HG03045 (cell line): ENCODE data around the gene PANX2.
"Not testable (repeated sequence)": the region's sequence is repeated elsewhere in the genome, so short reads cannot be mapped to it uniquely, and the experiment has no call there.

Source experiments
- ATAC-seq: cut with Tn5 transposase; IDR thresholded peaks from one replicate; pipeline ENCODE4 v1.9.1; 2021; ENCODE audit warnings: mild to moderate bottlenecking, moderate library complexity; ENCODE audit not compliant: unreplicated experiment

PANX2 gene

DNA sequence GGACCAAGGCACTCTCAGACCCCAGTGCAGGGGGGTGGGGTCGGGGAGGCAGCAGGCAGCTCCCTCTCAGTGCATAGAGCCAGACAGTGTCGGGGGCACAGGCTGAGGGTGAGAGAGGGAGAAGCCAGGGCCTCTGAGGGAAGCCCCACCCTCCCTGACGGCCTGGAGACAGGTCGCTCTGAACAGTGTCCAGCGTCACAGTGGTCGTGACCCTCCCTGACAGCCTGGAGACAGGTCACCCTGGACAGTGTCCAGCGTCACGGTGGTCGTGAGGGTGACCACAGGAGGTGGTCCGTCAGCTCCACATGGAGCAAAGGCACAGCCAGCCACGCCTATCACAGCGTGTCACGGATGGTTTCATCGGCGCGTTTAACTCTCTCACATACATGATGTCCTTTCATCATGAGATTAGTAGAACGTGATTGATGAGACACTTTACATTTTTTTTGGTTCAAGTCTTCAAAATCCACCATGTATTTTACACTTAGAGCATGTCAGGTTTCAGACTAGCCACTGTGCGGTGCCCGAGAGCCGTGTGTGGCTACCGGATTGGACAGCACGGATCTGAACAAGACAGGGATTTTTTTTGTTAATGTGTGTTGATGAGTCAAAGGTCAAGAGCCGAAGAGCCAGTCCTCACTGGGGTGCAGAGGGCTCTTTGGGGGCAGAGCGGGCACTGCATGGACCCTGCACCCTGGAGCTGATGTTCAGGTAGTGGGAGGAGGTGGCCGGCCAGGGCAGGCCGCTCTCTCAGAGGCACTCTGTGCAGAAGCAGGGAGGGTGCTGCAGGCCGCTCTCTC lies 23.9 kb upstream of the PANX2 start:
- ATAC-seq, result no peak

DNA sequence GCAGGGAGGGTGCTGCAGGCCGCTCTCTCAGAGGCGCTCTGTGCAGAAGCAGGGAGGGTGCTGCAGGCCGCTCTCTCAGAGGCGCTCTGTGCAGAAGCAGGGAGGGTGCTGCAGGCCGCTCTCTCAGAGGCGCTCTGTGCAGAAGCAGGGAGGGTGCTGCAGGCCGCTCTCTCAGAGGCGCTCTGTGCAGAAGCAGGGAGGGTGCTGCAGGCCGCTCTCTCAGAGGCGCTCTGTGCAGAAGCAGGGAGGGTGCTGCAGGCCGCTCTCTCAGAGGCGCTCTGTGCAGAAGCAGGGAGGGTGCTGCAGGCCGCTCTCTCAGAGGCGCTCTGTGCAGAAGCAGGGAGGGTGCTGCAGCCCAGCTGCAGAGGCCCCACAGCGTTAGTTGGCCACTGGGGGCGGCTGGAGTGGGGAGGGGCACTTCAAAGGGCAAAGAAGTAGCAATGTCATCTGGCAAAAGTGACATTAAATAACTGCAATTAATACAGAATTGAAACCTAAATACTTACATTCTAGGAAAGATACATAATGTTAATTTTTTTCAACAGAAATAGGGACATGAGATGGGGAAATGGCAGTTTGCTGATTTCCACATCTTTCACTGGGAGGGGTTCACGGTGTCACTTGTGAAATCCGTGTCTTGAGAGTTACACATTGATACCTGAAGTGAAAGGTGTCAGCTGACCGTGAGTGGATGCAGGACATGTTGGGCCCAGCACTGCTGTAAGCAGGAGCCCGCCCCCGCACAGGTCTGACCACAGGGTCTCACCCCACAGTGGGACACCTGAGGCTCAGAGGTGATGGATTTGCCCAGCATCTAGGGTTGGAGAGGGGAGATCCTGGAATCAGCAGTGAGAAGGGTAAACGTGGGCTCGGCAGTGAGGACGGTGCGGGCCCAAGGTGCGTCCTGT lies 23.0 kb upstream of the PANX2 start:
- not testable (repeated sequence) for ATAC-seq

DNA sequence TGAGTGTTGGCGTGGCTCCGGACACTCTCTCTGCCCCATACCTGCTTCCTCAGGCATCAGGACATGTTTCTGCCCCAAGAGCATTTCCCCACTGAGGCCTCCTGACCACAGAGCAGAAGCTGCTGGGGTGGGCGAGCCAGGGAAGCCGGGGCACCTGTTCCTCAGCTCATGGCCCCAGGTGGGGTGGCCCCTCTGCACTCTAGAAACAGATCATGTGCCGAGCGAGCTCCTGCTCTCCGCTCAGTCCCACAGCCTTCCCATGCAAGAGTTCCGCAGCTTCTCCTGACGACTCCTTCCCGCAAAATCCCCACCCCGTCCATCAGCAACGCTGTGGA lies 22.4 kb upstream of the PANX2 start:
- ATAC-seq, result no peak

DNA sequence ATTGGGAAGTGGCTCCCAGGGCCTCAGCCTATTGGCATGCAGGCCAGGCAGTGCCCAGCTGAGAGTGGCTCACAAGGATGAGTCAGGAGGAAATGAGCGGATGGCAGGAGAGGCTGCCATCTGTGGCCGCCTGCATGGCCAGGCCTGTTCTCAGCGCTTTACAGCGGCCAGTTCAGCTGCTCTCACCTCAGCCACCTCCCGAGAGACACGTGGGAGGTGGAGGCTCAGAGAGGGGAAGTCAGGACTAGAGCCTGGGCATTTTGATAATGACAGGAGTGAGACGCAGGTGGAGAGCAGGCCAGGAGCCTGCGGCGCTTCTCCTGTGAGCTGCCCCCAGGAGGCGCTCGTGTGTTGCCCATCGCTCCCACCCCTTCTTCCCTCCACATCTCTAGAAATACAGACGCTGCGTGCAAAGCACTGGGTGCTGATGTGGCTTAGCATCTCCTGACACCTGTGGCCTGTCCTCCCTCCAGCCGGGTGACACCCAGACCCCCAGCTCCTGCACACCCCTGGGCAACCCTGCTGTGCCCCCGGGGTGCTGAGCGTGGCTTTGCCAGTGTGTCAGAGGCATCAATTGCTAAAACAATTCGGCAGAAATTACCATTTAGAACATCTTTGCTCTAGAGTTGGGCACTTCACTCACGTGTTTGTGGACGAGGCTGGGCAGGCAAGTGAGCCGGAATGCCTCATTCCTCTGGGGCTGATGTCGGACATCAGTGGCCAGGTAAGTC lies 21.4 kb upstream of the PANX2 start:
- ATAC-seq, result no peak

DNA sequence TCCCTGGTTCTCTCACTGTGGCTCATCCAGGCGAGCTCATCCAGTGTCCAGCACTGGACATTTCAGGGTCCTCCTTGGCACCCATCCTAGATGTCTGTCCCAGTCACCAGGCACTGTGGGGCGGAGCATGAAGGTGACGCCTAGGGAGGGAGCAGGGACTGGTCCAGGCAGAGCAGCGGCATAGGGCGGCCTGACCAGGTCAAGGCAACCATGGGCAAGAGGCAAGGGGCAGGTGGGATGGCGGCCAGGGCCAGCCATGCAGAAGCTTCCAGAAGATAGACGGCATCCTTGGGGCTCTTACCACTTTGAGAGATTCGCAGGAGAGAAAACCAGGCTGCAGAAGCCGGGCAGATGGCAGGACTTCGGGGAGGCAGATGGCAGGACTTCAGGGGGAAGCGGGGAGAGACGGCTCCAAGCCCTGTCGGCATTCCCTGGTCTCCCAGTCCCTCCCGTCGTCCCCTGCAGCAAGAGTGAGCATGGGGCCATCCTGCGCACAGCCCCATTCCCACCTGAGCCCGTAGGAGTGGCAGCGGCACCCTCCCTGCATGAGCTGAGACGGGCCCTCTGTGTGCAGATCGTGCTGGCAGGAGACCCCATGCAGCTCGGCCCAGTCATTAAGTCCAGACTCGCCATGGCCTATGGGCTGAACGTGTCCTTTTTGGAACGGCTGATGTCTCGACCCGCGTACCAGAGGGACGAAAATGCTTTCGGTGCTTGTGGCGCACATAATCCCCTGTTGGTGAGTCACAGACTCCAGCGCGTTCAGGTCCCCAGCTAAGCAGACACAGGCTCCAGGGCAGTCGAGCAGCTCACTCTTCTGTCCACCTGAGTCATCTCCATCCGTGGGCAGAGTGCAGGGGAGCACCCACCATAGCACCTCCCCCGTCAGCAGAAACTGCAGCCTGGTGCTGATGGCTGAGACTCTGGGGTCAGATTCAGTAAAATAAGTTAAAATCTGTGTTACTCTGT lies 20.1 kb upstream of the PANX2 start:
- no peak for ATAC-seq

DNA sequence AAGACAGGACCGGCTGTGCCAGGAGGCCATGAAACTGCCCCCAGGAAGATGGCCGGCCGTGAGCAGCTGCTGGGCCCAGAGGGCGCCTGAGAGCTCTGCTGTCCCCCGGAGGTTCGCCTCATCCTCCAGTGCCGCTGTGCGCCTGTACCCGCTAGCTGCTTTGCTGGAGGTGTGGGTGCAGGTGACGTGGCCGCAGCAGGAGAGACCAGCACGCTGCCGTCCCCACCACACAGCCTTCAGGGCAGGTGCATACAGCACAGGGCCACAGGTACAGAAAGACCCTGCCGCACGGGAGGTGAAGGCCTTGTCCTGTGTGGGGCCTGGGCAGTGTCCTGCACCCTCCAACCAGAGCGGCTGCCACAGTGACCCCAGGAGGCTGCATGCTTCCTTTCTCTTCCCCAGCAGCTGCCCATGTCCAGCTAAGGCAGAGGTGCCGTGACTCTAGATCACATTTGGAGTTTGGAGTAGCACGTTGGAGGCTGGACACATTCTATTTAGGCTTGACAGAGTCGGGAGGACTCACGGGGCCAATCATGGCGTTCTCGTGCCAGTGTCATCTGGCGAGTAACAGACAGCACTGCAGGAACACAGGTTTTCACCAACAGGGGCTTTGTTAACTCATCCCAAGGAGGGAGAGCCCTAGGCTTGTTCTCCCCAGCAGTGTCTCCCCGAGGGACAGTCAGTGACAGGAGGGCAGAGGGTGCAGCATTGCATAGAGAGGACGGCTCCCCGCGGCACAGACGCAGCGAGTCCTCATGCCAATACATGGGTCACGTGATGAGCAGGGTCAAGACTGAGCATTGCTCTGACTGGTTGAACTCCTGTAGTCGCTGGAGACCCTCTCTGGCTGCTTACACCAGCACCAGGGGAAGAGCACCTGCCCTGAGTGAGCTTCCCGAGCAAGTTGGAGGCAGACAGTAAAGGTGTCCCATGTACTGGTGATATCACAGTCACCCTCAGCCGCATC lies 18.7 kb upstream of the PANX2 start:
- ATAC-seq, result no peak

DNA sequence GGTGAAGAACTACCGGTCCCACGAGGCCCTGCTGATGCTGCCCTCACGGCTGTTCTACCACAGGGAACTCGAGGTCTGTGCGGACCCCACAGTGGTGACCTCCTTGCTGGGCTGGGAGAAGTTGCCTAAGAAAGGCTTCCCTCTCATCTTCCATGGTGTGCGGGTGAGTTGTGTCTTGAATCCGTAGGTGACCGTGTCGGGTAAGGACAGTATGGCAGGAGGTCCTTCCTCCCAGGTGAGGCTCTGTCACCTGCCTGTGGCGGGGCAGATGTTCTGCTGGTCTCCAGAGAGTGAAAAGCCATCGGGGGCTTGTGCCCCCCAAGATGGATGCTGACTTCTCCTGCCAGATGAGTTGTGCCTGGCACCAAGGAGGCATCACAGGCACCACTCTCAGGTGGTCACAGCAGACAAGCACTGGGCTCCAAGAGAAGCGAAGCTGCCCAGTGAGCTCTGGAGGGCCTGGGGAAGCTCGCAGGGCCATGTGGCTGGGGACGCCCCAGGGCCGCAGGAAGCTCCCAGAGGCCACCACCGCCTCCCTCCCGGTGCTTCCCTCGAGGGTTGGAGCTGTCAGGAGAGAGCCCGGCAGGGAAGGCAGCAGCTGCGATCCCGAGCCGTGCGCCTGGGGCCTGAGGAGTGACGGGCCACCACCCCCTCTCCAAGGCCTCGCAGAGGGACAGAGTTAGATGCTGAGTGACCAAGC lies 17.3 kb upstream of the PANX2 start:
- ATAC-seq, result no peak

DNA sequence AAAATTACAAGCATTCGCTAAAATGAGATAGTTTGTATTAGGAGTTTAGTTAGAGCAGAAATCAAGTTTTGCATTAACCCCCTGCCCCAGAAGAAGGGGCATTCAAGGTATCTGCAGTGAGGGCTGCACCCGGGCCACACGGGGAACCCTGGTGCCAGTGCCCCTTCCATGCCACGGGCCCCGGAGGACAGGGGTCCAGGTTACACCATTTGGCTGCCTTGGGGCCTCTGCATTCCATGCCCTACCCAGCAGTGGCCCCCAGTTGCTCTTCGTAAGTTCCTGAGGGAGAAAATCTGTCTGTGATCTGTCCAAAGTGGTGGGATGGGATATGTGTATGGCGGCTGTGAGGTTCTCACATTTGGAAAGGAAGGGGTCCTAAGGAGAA lies 16.8 kb upstream of the PANX2 start:
- no peak for ATAC-seq

DNA sequence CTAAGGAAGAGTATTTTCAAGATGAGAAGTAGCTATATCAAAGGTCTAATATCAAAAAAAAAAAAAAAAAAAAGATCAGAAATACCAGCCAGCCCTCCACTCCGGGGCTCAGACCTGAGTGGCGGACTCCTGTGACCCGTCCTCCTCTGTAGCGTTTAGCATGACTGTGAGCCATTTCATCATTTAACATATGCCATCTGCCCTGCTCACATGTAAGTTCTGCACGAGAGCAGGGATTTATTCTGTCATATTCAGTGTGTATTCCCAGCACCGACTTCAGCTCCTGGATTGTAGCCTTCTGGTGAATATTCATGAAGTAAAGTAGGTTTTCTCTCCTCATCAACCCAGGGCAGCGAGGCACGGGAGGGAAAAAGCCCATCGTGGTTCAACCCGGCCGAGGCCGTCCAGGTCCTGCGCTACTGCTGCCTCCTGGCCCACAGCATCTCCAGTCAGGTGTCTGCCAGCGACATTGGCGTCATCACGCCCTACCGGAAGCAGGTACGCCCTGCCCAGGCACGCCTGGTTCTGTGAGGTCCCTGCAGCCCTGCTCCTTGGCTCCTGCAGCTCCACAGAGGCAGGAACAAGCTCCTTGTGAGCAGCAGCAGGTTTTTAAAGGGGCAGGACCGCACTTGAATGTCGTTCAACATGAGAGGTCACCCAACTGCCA lies 12.7 kb upstream of the PANX2 start:
- ATAC-seq, result no peak

DNA sequence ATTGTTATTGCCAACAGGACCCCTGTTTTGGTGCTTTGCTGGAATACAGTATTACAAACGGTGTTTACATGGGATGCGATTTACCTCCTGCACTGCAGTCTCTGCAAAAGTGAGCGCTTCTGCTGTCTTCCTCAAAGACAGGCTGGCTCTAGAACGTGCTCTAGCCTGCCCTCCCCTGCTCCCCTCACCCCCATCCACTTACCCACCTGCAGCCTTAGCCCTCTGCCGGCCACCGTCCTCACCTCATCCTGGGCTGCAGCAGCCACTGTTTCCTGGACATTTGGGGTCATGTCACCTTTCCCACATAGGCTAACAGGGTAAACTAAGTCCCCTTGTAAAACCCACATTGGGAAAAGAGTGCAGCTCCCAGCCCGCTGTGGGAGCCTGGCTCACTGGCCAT lies 9.6 kb upstream of the PANX2 start:
- ATAC-seq, result no peak

DNA sequence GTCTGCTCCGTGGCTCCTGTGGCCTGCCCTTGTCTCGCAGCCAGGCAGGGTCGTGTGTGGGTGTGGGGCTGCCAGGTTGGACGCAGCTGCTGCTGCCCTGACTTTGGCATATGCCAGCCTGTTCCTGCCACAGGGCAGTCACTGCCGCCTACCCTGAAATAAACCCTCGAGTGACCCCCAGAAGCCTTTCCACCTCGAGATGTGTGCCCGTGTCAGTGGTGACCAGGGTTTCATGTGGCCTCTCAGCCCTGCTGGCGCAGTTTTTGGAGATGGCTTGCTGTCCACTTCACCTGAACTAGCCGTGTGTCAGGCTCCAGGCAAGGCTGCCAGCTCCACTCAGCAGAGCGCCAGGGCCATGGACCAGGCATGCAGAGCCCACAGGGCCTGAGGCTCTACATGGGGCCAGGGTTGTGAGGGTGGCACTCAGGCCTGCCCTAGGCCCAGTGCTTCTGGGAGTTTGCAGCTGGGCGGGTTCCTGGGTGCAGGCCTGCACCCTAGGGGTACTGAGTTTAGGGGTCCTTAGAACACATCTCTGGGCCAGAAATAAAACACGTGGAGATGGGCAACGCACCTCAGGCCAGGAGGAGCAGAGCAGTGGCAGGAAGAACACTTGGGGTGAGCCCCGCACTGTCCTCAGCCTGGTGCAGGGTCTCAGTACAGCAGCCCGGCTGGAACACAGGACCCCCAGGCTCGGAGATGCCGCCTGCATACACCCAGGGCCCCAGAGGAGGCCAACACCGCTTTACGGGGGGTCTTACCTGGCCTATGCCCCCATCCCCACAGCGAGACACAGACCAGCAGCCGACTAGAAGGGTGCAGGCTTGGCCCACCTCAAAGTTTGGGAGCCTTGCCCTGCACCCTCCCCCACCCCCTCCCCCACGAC lies 8.8 kb upstream of the PANX2 start:
- ATAC-seq, result no peak

DNA sequence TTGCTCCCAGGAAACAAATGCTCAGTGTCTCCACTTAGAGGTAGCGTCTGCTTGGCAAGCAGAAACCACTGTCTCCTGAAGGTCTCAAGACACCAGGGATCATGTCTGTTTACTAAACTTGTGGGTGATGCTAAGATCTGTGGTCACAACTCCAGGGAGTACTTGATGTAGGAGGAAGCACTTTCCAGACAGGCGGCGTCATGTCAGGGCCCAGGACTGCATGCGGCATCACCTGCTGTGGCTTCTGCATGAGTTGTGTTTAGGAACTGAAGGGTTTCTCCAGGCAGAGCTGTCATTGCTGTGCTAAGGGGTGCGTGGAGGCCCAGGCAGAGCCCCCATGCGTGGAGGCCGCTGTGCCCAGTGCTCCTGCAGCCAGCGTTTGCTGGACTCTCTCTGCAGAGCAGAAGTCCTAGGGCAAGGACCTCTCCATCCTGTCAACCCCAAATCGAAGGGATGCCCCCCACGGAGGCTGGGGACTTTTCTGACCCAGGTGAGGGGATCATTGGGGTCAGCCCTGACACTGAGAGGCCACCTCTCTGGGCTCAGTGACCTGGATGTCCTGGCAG lies 8.1 kb upstream of the PANX2 start:
- ATAC-seq, result no peak

DNA sequence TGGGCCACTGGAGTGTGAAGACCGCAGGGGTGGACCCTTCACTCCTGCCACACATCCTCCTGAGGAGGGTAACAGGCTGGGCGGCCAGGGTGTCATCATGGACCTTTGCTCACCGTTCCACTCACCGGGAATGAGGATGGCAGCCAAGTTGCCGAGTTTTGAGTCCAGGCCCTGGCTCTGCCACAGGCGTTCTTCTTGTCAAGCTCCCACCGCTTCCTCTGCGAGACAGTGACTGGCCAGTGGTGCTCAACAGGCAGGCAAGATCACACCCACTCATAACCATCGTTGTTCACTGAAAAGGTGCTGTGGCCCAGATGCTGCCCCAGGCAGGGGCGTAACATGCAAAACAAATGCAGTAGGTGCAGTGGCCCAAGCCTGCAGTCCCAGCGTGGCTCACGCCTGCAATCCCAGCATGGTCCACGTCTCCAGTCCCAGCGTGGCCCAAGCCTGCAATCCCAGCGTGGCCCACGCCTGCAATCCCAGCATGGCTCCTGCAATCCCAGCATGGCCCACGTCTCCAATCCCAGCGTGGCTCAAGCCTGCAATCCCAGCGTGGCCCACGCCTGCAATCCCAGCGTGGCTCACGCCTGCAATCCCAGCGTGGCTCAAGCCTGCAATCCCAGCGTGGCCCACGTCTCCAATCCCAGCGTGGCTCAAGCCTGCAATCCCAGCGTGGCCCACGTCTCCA lies 5.0 kb upstream of the PANX2 start:
- no peak for ATAC-seq

DNA sequence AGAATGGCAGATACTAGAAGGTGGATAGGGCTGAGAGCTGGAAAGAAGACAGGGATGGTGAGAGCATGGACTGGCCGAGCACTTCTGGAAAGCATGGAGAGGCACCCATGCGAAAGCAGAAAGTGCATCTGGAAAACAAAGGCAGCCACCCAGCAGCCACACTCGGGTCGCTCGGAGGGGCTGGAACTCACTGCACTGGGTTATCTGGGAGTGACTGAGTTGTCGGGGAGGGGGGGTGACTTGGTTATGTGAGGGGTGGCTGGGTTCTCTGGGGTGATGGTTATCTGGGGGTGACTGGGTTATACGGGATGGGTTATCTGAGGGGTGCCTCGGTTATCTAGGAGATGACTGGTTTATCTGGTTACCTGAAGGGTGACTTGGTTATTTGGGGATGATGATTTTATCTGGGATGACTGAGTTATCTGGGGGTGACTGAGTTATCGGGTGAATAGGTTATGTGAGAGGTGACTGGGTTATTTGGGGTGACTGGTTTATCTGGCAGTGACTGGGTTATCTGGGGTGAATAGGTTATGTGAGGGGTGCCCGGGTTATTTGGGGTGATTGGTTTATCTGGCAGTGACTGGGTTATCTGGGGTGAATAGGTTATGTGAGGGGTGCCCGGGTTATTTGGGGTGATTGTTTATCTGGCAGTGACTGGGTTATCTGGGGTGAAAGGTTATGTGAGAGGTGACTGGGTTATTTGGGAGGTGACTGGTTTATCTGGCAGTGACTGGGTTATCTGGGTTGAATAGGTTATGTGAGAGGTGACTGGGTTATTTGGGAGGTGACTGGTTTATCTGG lies 2.6 kb upstream of the PANX2 start:
- no peak for ATAC-seq

DNA sequence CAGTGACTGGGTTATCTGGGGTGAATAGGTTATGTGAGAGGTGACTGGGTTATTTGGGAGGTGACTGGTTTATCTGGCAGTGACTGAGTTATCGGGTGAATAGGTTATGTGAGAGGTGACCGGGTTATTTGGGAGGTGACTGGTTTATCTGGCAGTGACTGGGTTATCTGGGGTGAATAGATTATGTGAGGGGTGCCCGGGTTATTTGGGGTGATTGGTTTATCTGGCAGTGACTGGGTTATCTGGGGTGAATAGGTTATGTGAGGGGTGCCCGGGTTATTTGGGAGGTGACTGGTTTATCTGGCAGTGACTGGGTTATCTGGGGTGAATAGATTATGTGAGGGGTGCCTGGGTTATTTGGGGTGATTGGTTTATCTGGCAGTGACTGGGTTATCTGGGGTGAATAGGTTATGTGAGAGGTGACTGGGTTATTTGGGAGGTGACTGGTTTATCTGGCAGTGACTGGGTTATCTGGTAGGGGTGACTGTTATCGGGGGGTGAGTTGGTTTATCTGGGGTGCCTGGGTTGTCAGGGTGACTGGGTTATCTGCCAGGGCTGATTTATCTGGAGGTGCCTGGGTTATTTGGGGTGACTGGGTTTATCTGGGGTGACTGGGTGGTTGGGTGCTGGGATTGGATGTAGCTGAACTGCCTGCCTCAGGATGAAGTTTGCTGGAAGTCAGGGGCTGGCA lies 1.9 kb upstream of the PANX2 start:
- not testable (repeated sequence) for ATAC-seq
